ENCODE measurements around the gene ZNF649.
A peak's percentile ranks its signal among the peaks of the same experiment; 100 is the strongest.

ZNF649 gene

DNA sequence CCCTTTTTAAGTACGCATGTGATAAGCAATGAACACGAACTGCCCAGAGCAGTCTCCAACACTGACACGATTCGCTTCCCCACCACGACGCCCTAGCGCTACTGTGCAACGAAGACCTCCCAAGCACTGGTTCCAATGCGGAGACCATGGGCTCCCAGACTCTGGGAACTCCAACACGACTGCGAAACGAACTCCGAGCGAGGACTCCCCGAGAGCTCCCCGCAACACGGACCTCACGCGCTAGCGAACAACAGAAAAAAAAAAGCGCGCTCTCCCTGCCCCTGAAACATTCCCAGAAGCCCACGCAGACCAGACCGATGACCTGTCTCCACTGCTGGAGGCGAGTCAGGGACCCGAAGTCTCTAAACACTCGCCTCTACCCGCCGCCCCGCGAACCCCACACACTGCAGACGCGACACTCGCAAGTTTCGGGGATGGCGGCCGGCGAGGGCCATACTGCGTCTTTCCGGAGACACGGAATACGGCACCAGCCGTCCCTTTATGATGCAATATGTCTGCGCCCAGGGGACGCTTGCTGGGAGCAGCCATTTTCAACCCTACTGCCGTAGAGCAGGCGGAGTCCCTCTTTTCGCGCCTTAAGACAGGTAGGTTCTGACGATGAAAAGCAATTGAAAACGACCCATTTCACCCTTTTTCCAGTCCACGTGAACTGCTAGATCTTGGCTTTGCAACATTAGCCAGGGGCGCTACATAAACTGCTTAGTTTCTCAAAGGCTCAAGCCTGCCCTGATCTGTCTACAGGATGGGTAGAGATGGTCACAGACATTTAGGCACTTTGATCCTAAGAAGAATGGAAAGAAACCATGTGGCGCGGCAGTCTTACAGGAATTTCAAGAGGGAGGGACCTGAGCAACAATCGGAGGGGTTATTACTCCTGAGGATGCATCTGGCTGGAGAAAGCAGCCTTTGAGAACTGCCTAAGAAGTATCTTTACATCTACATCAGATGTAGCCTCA is 17.0 kb downstream of the ZNF649 start, which contains the start of gene ZNF577:
TSS of gene ZNF577 (minus strand) at position 430 of the 977 bp plus-strand sequence. CDS start 7,569 bp downstream, outside the sequence.
- peak; percentile 43 to 59 for DNase-seq (ENCODE audit: low read depth in 2 of 2)

- DNase-seq (ENCODE audit: low read depth in 2 of 2): no peak
These were observed 20.1 kb downstream of the ZNF649 start for GRCh38 chr19:51884713-51885112.

- DNase-seq (ENCODE audit: low read depth in 2 of 2): no peak
These were observed 22.3 kb downstream of the ZNF649 start for GRCh38 chr19:51882518-51882917.

- no peak for DNase-seq (ENCODE audit: low read depth in 2 of 2)
These were observed 31.7 kb downstream of the ZNF649 start for GRCh38 chr19:51873097-51873496.

GRCh38 chr19:51861870-51862622 is 42.8 kb downstream of the ZNF649 start:
- DNase-seq (ENCODE audit: low read depth in 2 of 2): no peak
